ENCODE measurements around the gene RAB33A.

RAB33A gene

GRCh38 chrX:130139474-130140201 is 32.1 kb upstream of the RAB33A start:
- TF ChIP-seq CTCF (IDR thresholded peaks at IDR 0.05): no peak
- Histone ChIP-seq H3K4me3 (no peak overlapping the region), H3K27ac (no peak overlapping the region)
- no peak for DNase-seq (ENCODE audit: low spot score)

- no peak for DNase-seq (ENCODE audit: low spot score)
- TF ChIP-seq CTCF (IDR thresholded peaks at IDR 0.05): no peak
- no peak overlapping the region for H3K27ac ChIP-seq
- no peak overlapping the region for H3K4me3 ChIP-seq
Measured at GRCh38 chrX:130144509-130144908, 27.3 kb upstream of the RAB33A start.

- no peak for TF ChIP-seq CTCF (IDR thresholded peaks at IDR 0.05)
- no peak for DNase-seq (ENCODE audit: low spot score)
- Histone ChIP-seq H3K4me3 (no peak overlapping the region), H3K27ac (no peak overlapping the region)
Measured at GRCh38 chrX:130145123-130145522, 26.6 kb upstream of the RAB33A start.

GRCh38 chrX:130147631-130148030 is 24.1 kb upstream of the RAB33A start:
- TF ChIP-seq CTCF (IDR thresholded peaks at IDR 0.05): no peak
- DNase-seq (ENCODE audit: low spot score): no peak
- Histone ChIP-seq H3K4me3 (no peak overlapping the region), H3K27ac (no peak overlapping the region)

GRCh38 chrX:130155564-130155963 is 16.2 kb upstream of the RAB33A start:
- Histone ChIP-seq H3K27ac (no peak overlapping the region), H3K4me3 (no peak overlapping the region)
- no peak for DNase-seq (ENCODE audit: low spot score)
- TF ChIP-seq CTCF (IDR thresholded peaks at IDR 0.05): no peak

GRCh38 chrX:130158311-130158710 is 13.5 kb upstream of the RAB33A start:
- Histone ChIP-seq H3K4me3 (no peak overlapping the region), H3K27ac (no peak overlapping the region)
- no peak for DNase-seq (ENCODE audit: low spot score)
- no peak for TF ChIP-seq CTCF (IDR thresholded peaks at IDR 0.05)

GRCh38 chrX:130159776-130160175 is 12.0 kb upstream of the RAB33A start:
- TF ChIP-seq CTCF (IDR thresholded peaks at IDR 0.05): no peak
- H3K27ac ChIP-seq: no peak overlapping the region
- DNase-seq (ENCODE audit: low spot score): no peak
- H3K4me3 ChIP-seq: no peak overlapping the region
